IMR-90 (cell line): ENCODE measurements around the gene CYFIP2. TPM values are rescaled to one million over a fixed set of nuclear protein-coding genes. Genes with fewer than 3 reads are reported as not detected.

Experiments
- ATAC-seq: fragments of 200-7000 bp; cut with Tn5 transposase; 2 replicates; pipeline ENCODE4 v1.9.1; 2020; ENCODE audit warnings: low read depth, mild to moderate bottlenecking, moderate library complexity
- BruUV-seq: library from RNA; stranded (reverse); fragments of 400-500 nt; replicated peaks from 2 replicates; lab custom pipeline; 2021; lab: Mats Ljungman, UMichigan
- CTCF ChIA-PET: fragments of 300-600 bp; formaldehyde crosslinking; extraction: SDS; loops from one replicate; lab custom pipeline; 2021; ENCODE audit warnings: antibody characterized with exemption; lab: Yijun Ruan, JAX
- POLR2A ChIA-PET: fragments of 300-600 bp; sonication (Branson Sonifier 250); formaldehyde crosslinking; loops from one replicate; lab custom pipeline; 2022; ENCODE audit warnings: antibody characterized with exemption; ENCODE audit not compliant: unreplicated experiment; lab: Charles Lee
- DNase-seq: peaks from one replicate; pipeline ENCODE4 v3.0.0; 2013
- H2AFZ ChIP-seq: replicated peaks from 2 replicates; pipeline ENCODE3; 2013; ENCODE audit warnings: low read length, mild to moderate bottlenecking; ENCODE audit not compliant: poor library complexity
- H2AK5ac ChIP-seq: 2 replicates; pipeline ENCODE4 v1.6.1; 2013; ENCODE audit warnings: low read depth, low read length, inconsistent platforms
- H2AK9ac ChIP-seq: replicated peaks from 2 replicates; pipeline ENCODE3; 2013; ENCODE audit warnings: mild to moderate bottlenecking, low read depth, low read length, moderate library complexity; ENCODE audit not compliant: poor library complexity
- H2BK120ac ChIP-seq: 2 replicates; pipeline ENCODE4 v1.6.1; 2013; ENCODE audit warnings: low read depth, low read length, inconsistent platforms
- H2BK15ac ChIP-seq: 3 replicates; pipeline ENCODE4 v1.6.1; 2013; ENCODE audit warnings: low read depth, low read length, inconsistent platforms
- H2BK20ac ChIP-seq: 2 replicates; pipeline ENCODE4 v1.6.1; 2013; ENCODE audit warnings: low read depth, mild to moderate bottlenecking, inconsistent platforms, low read length, moderate library complexity
- H2BK5ac ChIP-seq: 2 replicates; pipeline ENCODE4 v1.6.1; 2013; ENCODE audit warnings: mild to moderate bottlenecking, low read depth, low read length, inconsistent platforms; ENCODE audit not compliant: poor library complexity, severe bottlenecking
- H3K14ac ChIP-seq: replicated peaks from 2 replicates; pipeline ENCODE4 v1.6.1; 2013; ENCODE audit warnings: low read depth, low read length, inconsistent platforms
- H3K18ac ChIP-seq: 2 replicates; pipeline ENCODE4 v1.6.1; 2013; ENCODE audit warnings: low read depth, low read length, control low read depth
- H3K23ac ChIP-seq: 2 replicates; pipeline ENCODE4 v1.6.1; 2013; ENCODE audit warnings: low read depth, low read length, inconsistent platforms
- H3K27ac ChIP-seq: 2 replicates; pipeline ENCODE4 v1.5.1; 2013; ENCODE audit warnings: mild to moderate bottlenecking, control low read depth, low read length; ENCODE audit not compliant: insufficient read depth
- H3K27me3 ChIP-seq: 2 replicates; pipeline ENCODE4 v1.6.1; 2013; ENCODE audit warnings: low read length; ENCODE audit not compliant: control insufficient read depth, insufficient read depth
- H3K36me3 ChIP-seq: 2 replicates; pipeline ENCODE4 v1.6.1; 2013; ENCODE audit warnings: low read length, mixed read lengths; ENCODE audit not compliant: control insufficient read depth, insufficient read depth
- H3K4ac ChIP-seq: 2 replicates; pipeline ENCODE4 v1.6.1; 2013; ENCODE audit warnings: low read depth, low read length, inconsistent platforms
- H3K4me1 ChIP-seq: 2 replicates; pipeline ENCODE4 v1.6.1; 2013; ENCODE audit warnings: low read length, mixed read lengths; ENCODE audit not compliant: control insufficient read depth, insufficient read depth
- H3K4me2 ChIP-seq: 2 replicates; pipeline ENCODE4 v1.6.1; 2013; ENCODE audit warnings: low read depth, mild to moderate bottlenecking, control low read depth, low read length, moderate library complexity
- H3K4me3 ChIP-seq: 2 replicates; pipeline ENCODE4 v1.5.1; 2013; ENCODE audit warnings: low read depth, mild to moderate bottlenecking, control low read depth, low read length, moderate library complexity; ENCODE audit not compliant: insufficient read depth
- H3K56ac ChIP-seq: 2 replicates; pipeline ENCODE4 v1.6.1; 2013; ENCODE audit warnings: low read length, inconsistent platforms; ENCODE audit not compliant: insufficient read depth; ENCODE audit errors: extremely low read depth
- H3K79me1 ChIP-seq, 2 experiments: 2 replicates each; pipeline ENCODE4 v1.6.1; 2013; ENCODE audit warnings: low read length in 2 of 2, inconsistent platforms in 1 of 2, low read depth in 1 of 2
- H3K9ac ChIP-seq: 2 replicates; pipeline ENCODE4 v1.6.1; 2013; ENCODE audit warnings: low read depth, low read length, control low read depth
- H3K9me1 ChIP-seq: 2 replicates; pipeline ENCODE4 v1.6.1; 2013; ENCODE audit warnings: low read length, inconsistent platforms; ENCODE audit not compliant: insufficient read depth
- H3K9me3 ChIP-seq: 2 replicates; pipeline ENCODE4 v1.6.1; 2013; ENCODE audit warnings: low read length; ENCODE audit not compliant: control insufficient read depth, insufficient read depth
- H4K20me1 ChIP-seq: 2 replicates; pipeline ENCODE4 v1.6.1; 2013; ENCODE audit warnings: low read length, inconsistent platforms; ENCODE audit not compliant: insufficient read depth
- H4K5ac ChIP-seq: 2 replicates; pipeline ENCODE4 v1.6.1; 2013; ENCODE audit warnings: mild to moderate bottlenecking, low read depth, low read length, control low read depth
- H4K8ac ChIP-seq, 2 experiments: 2 replicates each; pipeline ENCODE4 v1.6.1; 2013; ENCODE audit warnings: low read depth in 2 of 2, low read length in 2 of 2, control low read depth in 1 of 2, inconsistent platforms in 1 of 2
- H4K91ac ChIP-seq: 2 replicates; pipeline ENCODE4 v1.6.1; 2013; ENCODE audit warnings: low read depth, low read length, inconsistent platforms; ENCODE audit not compliant: insufficient read depth
- BHLHE40 ChIP-seq: fragments of 150-350 bp; IDR thresholded peaks from 2 replicates; pipeline ENCODE4 v1.6.1; 2016; ENCODE audit warnings: mild to moderate bottlenecking, low read depth, low read length
- CEBPB ChIP-seq: IDR thresholded peaks from 2 replicates; pipeline ENCODE4 v1.6.1; 2012; ENCODE audit warnings: low read depth, low read length, improper control_type of control experiment
- CHD1 ChIP-seq: IDR thresholded peaks from 2 replicates; pipeline ENCODE4 v1.6.1; 2012; ENCODE audit warnings: low read depth, low read length, improper control_type of control experiment
- CTCF ChIP-seq: conservative IDR thresholded peaks from 2 replicates; pipeline ENCODE4 v1.5.1; 2012; ENCODE audit warnings: mild to moderate bottlenecking, low read depth, low read length, improper control_type of control experiment
- ELK1 ChIP-seq: fragments of 150-350 bp; IDR thresholded peaks from 2 replicates; pipeline ENCODE4 v1.6.1; 2016; ENCODE audit warnings: low read depth, mild to moderate bottlenecking, low read length, moderate library complexity, borderline replicate concordance
- FOS ChIP-seq: fragments of 150-350 bp; IDR thresholded peaks from 2 replicates; pipeline ENCODE4 v1.6.1; 2016; ENCODE audit warnings: low read depth, low read length
- MAFK ChIP-seq: IDR thresholded peaks from 2 replicates; pipeline ENCODE4 v1.6.1; 2012; ENCODE audit warnings: low read depth, low read length, improper control_type of control experiment
- MAZ ChIP-seq: IDR thresholded peaks from 2 replicates; pipeline ENCODE4 v1.6.1; 2012; ENCODE audit warnings: low read depth, mild to moderate bottlenecking, low read length, improper control_type of control experiment, moderate library complexity, borderline replicate concordance
- MXI1 ChIP-seq: IDR thresholded peaks from 2 replicates; pipeline ENCODE4 v1.6.1; 2012; ENCODE audit warnings: low read depth, mild to moderate bottlenecking, low read length, moderate library complexity, borderline replicate concordance
- NFE2L2 ChIP-seq: fragments of 150-350 bp; IDR thresholded peaks from 2 replicates; pipeline ENCODE4 v1.6.1; 2016; ENCODE audit warnings: low read depth, mild to moderate bottlenecking, low read length
- POLR2A ChIP-seq: IDR thresholded peaks from 2 replicates; pipeline ENCODE4 v1.6.1; 2012; ENCODE audit warnings: mild to moderate bottlenecking, low read depth, low read length
- RAD21 ChIP-seq: IDR thresholded peaks from 2 replicates; pipeline ENCODE4 v1.6.1; 2012; ENCODE audit warnings: low read length, improper control_type of control experiment
- RFX5 ChIP-seq: IDR thresholded peaks from 2 replicates; pipeline ENCODE4 v1.8.0; 2012; ENCODE audit warnings: low read depth, mild to moderate bottlenecking, low read length, moderate library complexity
- SMC3 ChIP-seq: fragments of 150-350 bp; IDR thresholded peaks from 2 replicates; pipeline ENCODE4 v1.6.1; 2016; ENCODE audit warnings: low read depth, mild to moderate bottlenecking, antibody characterized with exemption, low read length, moderate library complexity
- dilution Hi-C: fragments of 300-500 bp; cut with HindIII; formaldehyde crosslinking; loops from one replicate; pipeline ENCODE4 v1.14.3; 2018; ENCODE audit warnings: low sequenced_read_pairs; ENCODE audit not compliant: unreplicated experiment
- in situ Hi-C: fragments of 300-500 bp; cut with MboI; formaldehyde crosslinking; loops from 3 replicates; pipeline ENCODE4 v1.14.3; 2019; ENCODE audit warnings: low sequenced_read_pairs, inconsistent platforms, mixed read lengths
- intact Hi-C: fragments of 100-400 bp; cut with micrococcal nuclease; formaldehyde crosslinking; loops from 2 replicates; pipeline ENCODE4 v1.10.0; 2022
- polyA plus RNA-seq, 3 experiments: library from polyadenylated mRNA; depleted of rRNA; stranded (reverse); fragments of >200 nt; gene quantifications; 2 replicates each; pipeline ENCODE4 v1.2.3, GENCODE V29; 2012; ENCODE audit warnings: low replicate concordance in 1 of 3
- total RNA-seq: library from RNA; depleted of rRNA; stranded (reverse); fragments of >200 nt; gene quantifications from 2 replicates; pipeline ENCODE4 v1.2.3, GENCODE V29; 2012
- TF ChIP-seq, protein P1 (sequence below): fragments of 150-350 bp; IDR thresholded peaks from 2 replicates; pipeline ENCODE4 v1.6.1; 2017; ENCODE audit warnings: mild to moderate bottlenecking, antibody characterized with exemption, low read length, low read depth

The CYFIP2 gene
- total and polyA plus RNA-seq, 2 of the 4 experiments (the other 2 are of a cell fraction): 6.8 to 13.4 TPM

DNA sequence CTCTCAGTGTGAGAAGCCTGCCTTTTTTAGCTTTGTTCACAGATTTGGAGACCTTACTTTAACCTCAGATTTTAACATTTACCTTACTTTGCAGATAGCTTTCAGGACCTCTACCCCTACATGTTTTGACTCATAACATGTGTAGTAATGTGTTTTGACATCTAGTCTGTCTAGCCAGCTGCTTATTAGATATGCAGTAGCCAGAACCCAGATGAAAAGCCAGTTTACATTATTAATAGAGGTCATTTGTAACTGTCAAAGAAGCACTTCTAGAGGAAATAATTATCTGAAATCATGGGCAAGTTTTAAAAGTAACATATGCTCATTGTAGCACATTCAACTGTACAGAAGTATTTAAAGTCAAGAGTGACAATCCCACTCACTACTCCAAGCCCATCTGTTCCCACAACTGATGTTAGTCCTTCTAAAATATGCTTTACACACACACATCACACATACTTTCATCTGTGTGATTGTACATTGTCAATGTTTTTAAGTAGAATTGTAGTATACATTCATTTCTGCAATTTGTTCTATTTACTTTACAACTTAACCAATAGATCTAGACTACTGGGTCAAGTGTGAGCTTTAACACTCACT, 122.3 kb downstream of the CYFIP2 start:
- Histone ChIP-seq H3K4me2 (peak overlapping the region; percentile 61; the same call in 1 of the 2 replicates), H3K27ac (peak overlapping the region; percentile 22), H3K4me3 (no peak overlapping the region), H3K36me3 (no peaks in the 10 kb centered on the region), H2BK120ac (peak overlapping the region; percentile 94), H4K8ac (peak overlapping the region; percentile 41 to 58; a peak in 1 of 4 replicates), H3K4me1 (peaks cover 27% of the 10 kb centered on the region), H3K9me3 (no peaks in the 10 kb centered on the region), H2BK15ac (peak overlapping the region; percentile 67; the same call in 2 of the 3 replicates), H2BK20ac (peak overlapping the region; percentile 92), H4K20me1 (no peaks in the 10 kb centered on the region), H2AK5ac (peak overlapping the region; percentile 87), H3K27me3 (no peaks in the 10 kb centered on the region), H3K23ac (no peak overlapping the region; the same call in 1 of the 2 replicates), H3K79me1 (peaks cover 0 to 16% of the 10 kb centered on the region in 2 experiments; a peak in 2 of 4 replicates), H2AK9ac (no peak overlapping the region), H3K9ac (no peak overlapping the region), H4K91ac (peak overlapping the region; percentile 60; the same call in 1 of the 2 replicates), H3K4ac (peak overlapping the region; percentile 81), H2BK5ac (peak overlapping the region; percentile 72), H3K56ac (no peak overlapping the region), H2AFZ (no peak overlapping the region), H4K5ac (no peak overlapping the region), H3K18ac (peak overlapping the region; percentile 16; the same call in 1 of the 2 replicates), H3K9me1 (peaks cover 23% of the 10 kb centered on the region), H3K14ac (peak overlapping the region; percentile 83)
- CTCF ChIA-PET: interaction anchor here (0.5 to 0.7 kb wide), 2 partner anchors 19 to 342 kb away, joined by 3 to 4 read pairs; no protein-coding TSS in a partner anchor
- in situ Hi-C loops: no loop called here
- no TSS peak for BruUV-seq
- intact Hi-C loops: loop anchor here (5.0 kb wide), 1 partner anchor 74 kb away; the partner anchor contains the start of gene NIPAL4
- ATAC-seq (no peak), DNase-seq (peak; percentile 24)
- dilution Hi-C loops: no loop called here
- POLR2A ChIA-PET: interaction anchor here (0.6 to 0.9 kb wide), 3 partner anchors 15 to 1076 kb away, joined by 3 read pairs; no protein-coding TSS in a partner anchor
- no peak for TF ChIP-seq RAD21
- no peak for TF ChIP-seq CEBPB
- TF ChIP-seq CHD1: no peak
- TF ChIP-seq RFX5: no peak
- no peak for TF ChIP-seq CTCF
- TF ChIP-seq MAZ: no peak
- no peak for TF ChIP-seq NFE2L2
- no peak for TF ChIP-seq FOS
- no peak for TF ChIP-seq MAFK
- TF ChIP-seq, protein P1, sequence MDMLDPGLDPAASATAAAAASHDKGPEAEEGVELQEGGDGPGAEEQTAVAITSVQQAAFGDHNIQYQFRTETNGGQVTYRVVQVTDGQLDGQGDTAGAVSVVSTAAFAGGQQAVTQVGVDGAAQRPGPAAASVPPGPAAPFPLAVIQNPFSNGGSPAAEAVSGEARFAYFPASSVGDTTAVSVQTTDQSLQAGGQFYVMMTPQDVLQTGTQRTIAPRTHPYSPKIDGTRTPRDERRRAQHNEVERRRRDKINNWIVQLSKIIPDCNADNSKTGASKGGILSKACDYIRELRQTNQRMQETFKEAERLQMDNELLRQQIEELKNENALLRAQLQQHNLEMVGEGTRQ: no peak
- TF ChIP-seq ELK1: no peak
- no peak for TF ChIP-seq SMC3
- no peak for TF ChIP-seq MXI1
- no peak for TF ChIP-seq POLR2A
- no peak for TF ChIP-seq BHLHE40
